ENCODE data around the gene EPGN. TPM values are rescaled to one million over a fixed set of nuclear protein-coding genes. Genes with fewer than 3 reads are reported as not detected.

Gene EPGN
- polyA plus RNA-seq, 2 of the 4 experiments (the other 2 are of a cell fraction): not detected

DNA sequence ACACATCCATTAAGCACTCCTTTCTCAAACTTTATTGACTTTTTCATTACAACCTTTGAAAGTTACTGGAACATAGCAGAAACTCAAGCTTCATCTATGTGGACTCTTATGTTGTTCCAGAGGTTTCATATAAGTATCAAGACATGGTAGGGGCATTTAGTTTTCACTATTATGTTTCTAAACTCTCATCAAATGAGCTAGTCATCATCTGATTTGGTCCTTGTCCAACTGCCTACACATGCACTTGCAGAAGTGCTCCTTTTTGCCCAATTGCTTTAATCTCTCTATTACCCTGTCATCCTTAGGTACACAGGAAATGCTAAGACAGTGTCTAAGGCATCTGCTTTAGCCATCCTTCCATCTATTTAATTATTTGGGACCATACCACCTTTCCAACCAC is 42.2 kb upstream of the EPGN start:
- POLR2A ChIA-PET: no interaction called here
- CTCF ChIA-PET: interaction anchor here (1.0 to 1.4 kb wide), 2 partner anchors 9 to 15 kb away, joined by 3 read pairs; no protein-coding TSS in a partner anchor
- no peak for FAIRE-seq
- DNase-seq (ENCODE audit: low read depth in 1 of 2, low spot score in 1 of 2): no peak
- Histone ChIP-seq H3K4me1 (peaks cover 5% of the 10 kb centered on the region; the same call in 1 of the 3 replicates), H3K4me3 (no peak overlapping the region), H3K9me3 (no peaks in the 10 kb centered on the region), H3K4me2 (no peak overlapping the region), H3K27ac (no peak overlapping the region)
- no peak for ATAC-seq
- TF ChIP-seq RNF2 (IDR thresholded peaks at IDR 0.05; ENCODE audit: borderline replicate concordance, low read depth): no peak
- no peak for TF ChIP-seq HOXB13 (CRISPR knock-in tag; IDR thresholded peaks at IDR 0.05; ENCODE audit: low read depth)
- TF ChIP-seq TFCP2L1 (CRISPR knock-in tag; IDR thresholded peaks at IDR 0.05): no peak
- no peak for TF ChIP-seq ELK1 (IDR thresholded peaks at IDR 0.05; ENCODE audit: low read depth, low read length)
- TF ChIP-seq HOXB5 (CRISPR knock-in tag; IDR thresholded peaks at IDR 0.05): no peak
- no peak for TF ChIP-seq GATA3 (IDR thresholded peaks at IDR 0.05; ENCODE audit: borderline replicate concordance)
- TF ChIP-seq KDM1A (IDR thresholded peaks at IDR 0.05; ENCODE audit: low read depth): no peak
- no peak for TF ChIP-seq ESRRA (IDR thresholded peaks at IDR 0.05; ENCODE audit: borderline replicate concordance, low read length)
- no peak for TF ChIP-seq TP53 (CRISPR knock-in tag; IDR thresholded peaks at IDR 0.05)
- TF ChIP-seq HOXA7 (CRISPR knock-in tag; IDR thresholded peaks at IDR 0.05): no peak
- TF ChIP-seq NFE2L2 (conservative IDR thresholded peaks at IDR 0.05; ENCODE audit: low read length): no peak
- no peak for TF ChIP-seq RCOR1 (IDR thresholded peaks at IDR 0.05; ENCODE audit: low read depth, low read length)
- no peak for TF ChIP-seq CBX8 (IDR thresholded peaks at IDR 0.05)
- TF ChIP-seq, protein P1, sequence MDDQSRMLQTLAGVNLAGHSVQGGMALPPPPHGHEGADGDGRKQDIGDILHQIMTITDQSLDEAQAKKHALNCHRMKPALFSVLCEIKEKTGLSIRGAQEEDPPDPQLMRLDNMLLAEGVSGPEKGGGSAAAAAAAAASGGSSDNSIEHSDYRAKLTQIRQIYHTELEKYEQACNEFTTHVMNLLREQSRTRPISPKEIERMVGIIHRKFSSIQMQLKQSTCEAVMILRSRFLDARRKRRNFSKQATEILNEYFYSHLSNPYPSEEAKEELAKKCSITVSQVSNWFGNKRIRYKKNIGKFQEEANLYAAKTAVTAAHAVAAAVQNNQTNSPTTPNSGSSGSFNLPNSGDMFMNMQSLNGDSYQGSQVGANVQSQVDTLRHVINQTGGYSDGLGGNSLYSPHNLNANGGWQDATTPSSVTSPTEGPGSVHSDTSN (IDR thresholded peaks at IDR 0.05): no peak
- TF ChIP-seq, protein P2, sequence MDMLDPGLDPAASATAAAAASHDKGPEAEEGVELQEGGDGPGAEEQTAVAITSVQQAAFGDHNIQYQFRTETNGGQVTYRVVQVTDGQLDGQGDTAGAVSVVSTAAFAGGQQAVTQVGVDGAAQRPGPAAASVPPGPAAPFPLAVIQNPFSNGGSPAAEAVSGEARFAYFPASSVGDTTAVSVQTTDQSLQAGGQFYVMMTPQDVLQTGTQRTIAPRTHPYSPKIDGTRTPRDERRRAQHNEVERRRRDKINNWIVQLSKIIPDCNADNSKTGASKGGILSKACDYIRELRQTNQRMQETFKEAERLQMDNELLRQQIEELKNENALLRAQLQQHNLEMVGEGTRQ (IDR thresholded peaks at IDR 0.05): no peak
- TF ChIP-seq HMGXB4 (CRISPR knock-in tag; IDR thresholded peaks at IDR 0.05; ENCODE audit: borderline replicate concordance): no peak
- TF ChIP-seq NR3C1 (IDR thresholded peaks at IDR 0.05): no peak
- TF ChIP-seq CEBPB (IDR thresholded peaks at IDR 0.05): no peak

DNA sequence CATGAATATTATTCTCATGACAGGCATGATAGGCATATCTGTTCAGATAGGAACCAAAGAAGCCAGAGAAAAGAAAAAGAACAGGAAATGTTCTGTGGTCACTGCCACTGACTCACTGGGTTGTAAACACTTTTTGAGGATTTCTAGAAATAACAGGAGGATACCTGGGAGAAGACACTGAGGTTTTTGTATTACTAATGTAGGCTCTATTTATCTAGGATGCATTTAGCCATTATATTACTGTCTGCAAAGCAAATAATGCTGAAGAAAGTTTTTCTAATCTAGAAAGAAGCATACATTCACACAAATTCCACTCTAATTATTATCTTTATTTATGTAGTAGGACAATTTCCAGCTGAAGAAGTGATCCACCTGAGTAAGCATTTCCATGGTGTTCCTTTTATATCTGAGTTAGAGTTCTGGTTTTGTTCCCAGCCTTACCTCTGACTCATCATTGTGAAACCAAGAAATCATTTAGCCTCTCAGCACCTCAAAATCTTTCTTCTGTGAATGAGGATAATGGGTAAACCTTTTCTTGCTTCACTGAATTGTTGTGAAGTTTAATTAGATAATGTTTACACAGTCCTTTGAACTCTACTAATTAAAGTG is 40.2 kb upstream of the EPGN start:
- no peak for TF ChIP-seq HOXB5 (CRISPR knock-in tag; IDR thresholded peaks at IDR 0.05)
- TF ChIP-seq KDM5A (IDR thresholded peaks at IDR 0.05): no peak
- TF ChIP-seq FOSL2 (IDR thresholded peaks at IDR 0.05): no peak
- TF ChIP-seq FOSL2 (CRISPR knock-in tag; IDR thresholded peaks at IDR 0.05): peak; percentile 40; the same call in 1 of the 2 replicates
- no peak for TF ChIP-seq CBX8 (IDR thresholded peaks at IDR 0.05)
- peak; percentile 64 for TF ChIP-seq MAFK (IDR thresholded peaks at IDR 0.05; ENCODE audit: partially characterized antibody)
- no peak for TF ChIP-seq BHLHE40 (IDR thresholded peaks at IDR 0.05; ENCODE audit: low read depth, low read length)
- TF ChIP-seq ELK1 (IDR thresholded peaks at IDR 0.05; ENCODE audit: low read depth, low read length): no peak
- peaks cover 5% of the 10 kb centered on the region; the same call in 1 of the 3 replicates for H3K4me1 ChIP-seq
- CTCF ChIA-PET: interaction anchor here (1.1 kb wide), 1 partner anchor 927 kb away, joined by 3 read pairs; no protein-coding TSS in a partner anchor
- DNase-seq (ENCODE audit: low read depth in 1 of 2, low spot score in 1 of 2): no peak
- H3K27ac ChIP-seq: 0 out of 6 replicates have a peak overlapping the region, but pooled peaks of 1 of the 2 experiments have one; percentile 15
- H3K9me3 ChIP-seq: no peaks in the 10 kb centered on the region
- ATAC-seq: no peak; a peak in 1 of 6 replicates
- no peak for FAIRE-seq
- POLR2A ChIA-PET: no interaction called here
- H3K4me2 ChIP-seq: 0 out of 3 replicates have a peak overlapping the region, but pooled peaks have one; percentile 9
- H3K4me3 ChIP-seq: no peak overlapping the region
